ENCODE data around the gene SLC9A9.
"Not testable (repeated sequence)": the region's sequence is repeated elsewhere in the genome, so short reads cannot be mapped to it uniquely, and the experiment has no call there.

Gene SLC9A9

DNA sequence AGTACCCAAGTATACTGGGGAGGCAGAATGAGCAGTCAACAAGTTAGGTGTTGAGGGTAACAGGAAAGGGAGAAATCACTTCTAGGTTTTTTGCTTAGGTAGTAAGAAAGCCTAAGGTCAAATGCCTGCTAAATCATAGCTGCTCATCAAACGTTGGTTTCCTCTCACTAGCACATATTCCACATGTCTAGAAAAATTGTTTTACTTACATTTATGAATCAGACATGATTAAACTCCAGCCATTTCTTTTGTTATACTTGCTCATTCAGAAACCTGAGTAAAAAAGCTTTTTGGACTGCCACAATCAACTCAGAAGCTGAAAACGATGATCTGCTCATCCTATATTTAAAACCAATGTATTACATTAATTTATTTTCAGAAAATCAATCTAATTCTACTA lies 40.2 kb downstream of the SLC9A9 start:
- DNase-seq, result no peak

DNA sequence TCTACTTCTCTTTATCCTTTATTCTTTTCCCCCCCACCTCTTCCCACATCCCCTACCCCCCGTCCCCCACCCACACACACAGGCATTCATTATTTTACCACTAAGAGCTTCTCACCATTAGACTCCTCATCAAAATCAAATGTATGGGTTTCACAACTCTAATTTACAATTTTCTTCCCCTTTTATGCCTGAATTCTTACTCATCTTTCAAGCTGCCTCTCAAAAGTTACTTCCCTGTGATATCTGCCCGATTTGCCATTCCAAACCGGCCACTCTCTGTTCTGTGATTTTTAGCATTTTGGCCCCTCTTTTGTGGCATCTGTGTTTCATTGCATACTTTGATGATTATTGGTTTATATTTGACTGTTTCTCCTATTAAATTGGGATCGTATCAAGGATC lies 42.2 kb downstream of the SLC9A9 start:
- no peak for DNase-seq

DNA sequence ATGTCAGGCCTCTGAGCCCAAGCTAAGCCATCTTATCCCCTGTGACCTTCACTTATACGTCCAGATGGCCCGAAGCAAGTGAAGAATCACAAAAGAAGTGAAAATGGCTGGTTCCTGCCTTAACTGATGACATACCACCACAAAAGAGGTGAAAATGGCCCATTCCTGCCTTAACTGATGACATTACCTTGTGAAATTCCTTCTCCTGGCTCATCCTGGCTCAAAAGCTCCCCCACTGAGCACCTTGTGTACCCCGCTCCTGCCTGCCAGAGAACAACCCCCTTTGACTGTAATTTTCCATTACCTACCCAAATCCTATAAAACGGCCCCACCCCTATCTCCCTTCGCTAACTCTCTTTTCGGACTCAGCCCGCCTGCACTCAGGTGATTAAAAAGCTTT lies 42.8 kb downstream of the SLC9A9 start:
- DNase-seq, result not testable (repeated sequence)

DNA sequence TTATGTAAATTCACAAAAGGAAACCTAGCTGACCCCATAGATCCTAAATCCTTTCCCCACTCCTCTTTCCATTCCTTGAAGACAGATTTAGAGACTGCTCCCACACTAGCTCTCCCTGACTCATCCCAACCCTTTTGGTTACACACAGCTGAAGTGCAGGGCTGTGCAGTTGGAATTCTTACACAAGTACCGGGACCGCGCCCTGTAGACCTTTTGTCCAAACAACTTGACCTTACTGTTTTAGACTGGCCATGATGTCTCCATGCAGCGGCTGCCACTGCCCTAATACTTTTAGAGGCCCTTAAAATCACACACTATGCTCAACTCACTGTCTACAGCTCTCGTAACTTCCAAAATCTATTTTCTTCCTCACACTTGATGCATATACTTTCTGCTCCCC lies 47.2 kb downstream of the SLC9A9 start:
- DNase-seq, result not testable (repeated sequence)

DNA sequence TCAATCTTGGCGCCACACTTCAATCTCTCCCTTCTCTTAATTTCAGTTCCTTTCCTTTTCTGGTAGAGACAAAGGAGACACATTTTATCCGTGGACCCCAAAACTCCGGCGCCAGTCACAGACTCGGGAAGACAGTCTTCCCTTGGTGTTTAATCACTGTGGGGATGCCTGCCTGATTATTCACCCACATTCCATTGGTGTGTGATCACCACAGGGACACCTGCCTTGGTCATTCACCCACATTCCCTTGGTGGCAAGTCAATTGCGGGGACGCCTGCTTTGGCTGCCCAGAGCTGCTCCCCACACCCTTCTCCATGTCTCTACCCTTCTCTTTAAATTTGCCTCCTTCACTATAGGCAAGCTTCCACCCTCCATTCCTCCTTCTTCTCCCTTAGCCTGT lies 50.1 kb downstream of the SLC9A9 start:
- DNase-seq, result not testable (repeated sequence)

DNA sequence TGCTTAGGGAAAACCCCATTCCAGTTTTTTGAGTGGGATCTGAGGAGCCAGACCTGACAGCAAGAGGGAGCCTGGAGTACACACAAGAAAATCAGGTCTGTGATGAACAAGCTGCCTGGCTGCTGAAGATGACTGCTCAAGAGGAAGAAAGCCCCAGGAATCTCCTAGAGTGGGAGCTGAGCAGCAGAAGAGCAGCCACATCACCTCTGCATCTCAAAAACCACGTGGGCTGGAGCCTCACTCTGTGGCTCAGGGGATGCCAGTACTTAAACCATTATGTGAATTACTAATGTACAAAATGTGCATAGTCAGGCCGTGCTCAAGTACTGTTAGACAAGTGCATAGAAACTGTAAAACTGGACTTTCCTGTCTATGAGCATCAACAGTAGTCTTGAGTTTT lies 52.4 kb downstream of the SLC9A9 start:
- DNase-seq, result no peak

DNA sequence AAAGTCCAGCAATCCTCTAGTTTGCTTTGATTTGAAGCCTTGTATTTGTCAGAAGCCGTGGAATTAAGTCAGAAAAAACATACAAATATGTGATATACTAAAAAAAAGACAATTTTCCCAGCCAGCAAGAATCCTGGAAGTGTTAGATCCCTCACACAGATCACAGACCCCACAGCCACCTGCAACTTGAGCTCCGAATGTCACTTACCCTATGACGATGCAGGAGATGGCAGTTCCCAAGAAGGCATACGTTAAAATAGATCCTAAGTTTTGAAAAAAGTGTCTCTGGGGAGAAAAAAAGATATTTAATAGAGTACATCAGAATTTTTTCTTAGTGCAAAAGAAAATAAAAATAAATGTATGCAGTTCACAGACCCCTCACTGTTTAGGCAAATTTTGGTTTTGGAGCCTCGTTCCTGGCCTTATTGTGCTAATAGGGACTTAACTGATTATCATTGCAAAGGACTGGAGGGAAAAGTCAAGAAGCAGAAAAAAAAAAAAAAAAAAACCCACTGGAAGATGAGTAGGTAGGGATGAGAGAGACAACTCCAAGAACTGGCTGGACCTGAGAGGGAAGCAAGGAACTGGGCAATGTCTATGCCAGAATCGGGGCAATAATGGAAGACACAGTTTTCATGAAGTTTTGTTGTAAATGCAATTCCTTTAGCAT lies 53.3 kb downstream of the SLC9A9 start:
- DNase-seq, result no peak

DNA sequence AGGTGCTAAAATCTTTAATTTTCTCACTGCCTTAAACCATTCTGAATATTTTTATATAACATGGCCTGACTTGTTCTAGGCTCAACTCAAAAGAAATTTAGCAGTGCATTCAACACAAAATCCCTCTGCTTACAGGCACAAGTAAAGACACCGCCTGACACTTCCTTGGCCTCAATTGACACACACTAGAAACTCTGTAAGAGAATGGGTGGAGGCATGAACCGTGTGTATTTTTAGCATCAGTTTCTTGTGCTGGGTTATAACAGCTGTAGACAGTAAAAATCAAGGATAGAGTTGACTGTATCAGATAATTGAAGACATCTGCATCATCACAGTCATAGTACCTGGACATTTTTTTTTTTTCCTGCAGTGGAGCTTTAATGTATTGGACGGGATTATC lies 54.3 kb downstream of the SLC9A9 start:
- no peak for DNase-seq

DNA sequence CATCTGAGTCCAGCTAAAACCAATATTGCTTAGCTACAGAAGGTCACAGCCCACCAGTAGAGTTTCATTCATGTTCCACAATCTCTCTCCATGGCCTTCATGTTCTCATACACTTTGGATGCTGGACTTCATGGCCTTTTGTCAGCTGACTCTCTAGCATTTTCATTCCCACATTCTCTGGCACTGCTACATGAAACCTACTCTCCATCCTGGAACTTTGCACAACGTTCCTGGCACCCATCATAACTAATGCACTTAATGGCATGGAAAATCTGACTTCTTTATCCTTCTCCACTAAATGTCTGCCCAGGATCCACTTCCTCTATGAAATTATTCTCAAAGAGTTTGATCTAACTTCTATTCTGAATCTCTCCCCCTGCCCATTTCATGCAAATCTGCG lies 56.9 kb downstream of the SLC9A9 start:
- no peak for DNase-seq

DNA sequence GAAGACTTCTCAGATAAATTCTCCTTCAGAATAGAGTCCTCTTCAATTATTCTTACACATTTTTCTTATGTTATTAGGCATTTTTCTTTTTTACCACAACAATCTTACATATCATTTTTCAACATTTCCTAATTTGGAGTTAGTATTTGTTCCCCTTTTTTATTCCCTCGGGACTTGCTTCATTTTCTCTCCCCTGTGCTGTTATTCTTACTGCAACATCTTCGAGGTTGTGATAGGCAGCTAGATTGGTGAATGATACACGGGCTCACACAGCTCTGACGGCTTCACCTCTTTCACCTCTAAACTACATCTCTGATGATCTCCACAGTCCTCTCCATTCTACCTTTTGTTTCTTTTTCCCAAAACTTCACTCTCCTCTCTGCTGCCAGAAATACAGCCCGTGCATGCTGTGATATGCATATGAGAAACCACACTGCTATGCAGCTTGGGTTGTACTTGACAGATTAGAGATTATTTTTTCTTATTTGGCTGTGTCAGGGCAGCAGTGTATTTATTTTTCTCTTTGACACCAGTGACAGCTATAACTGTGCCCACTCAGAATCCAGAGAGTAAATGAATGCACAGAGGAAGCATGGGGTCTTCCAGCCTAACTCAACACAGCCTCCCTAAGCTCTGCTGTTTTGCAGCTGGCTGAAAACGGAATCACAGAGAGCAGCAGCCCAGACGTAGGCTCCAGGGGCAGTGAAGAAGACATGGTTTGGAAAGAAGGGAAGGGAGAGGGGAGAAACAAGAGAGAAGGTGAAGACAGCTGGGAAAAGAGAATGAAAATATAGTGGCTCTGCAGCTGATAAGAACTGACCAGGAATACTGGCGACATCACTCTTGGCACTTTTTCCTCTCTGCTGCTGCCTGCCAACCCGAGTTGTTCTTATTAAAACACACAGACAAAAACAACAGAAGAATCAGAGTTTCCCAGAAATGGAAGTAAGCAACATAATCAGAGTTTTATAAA lies 61.8 kb downstream of the SLC9A9 start:
- no peak for DNase-seq

DNA sequence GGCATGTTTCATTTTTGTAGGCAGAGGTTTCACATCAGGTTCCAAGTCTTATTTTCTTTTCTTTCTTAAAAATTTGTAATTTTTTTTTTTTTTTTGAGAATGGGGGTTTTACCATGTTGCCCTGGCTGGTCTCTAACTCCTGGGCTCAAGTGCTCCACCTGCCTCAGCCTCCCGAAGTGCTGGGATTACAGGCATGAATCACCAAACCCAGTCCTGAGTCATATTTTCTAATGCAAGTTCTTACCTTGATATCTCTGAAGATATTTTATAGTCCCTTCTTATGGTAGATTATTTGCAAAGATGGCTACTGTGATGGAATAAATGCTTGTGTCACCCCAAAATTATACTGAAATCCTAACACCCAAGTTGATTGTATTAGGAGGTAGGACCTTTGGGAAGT lies 63.8 kb downstream of the SLC9A9 start:
- DNase-seq, result no peak

DNA sequence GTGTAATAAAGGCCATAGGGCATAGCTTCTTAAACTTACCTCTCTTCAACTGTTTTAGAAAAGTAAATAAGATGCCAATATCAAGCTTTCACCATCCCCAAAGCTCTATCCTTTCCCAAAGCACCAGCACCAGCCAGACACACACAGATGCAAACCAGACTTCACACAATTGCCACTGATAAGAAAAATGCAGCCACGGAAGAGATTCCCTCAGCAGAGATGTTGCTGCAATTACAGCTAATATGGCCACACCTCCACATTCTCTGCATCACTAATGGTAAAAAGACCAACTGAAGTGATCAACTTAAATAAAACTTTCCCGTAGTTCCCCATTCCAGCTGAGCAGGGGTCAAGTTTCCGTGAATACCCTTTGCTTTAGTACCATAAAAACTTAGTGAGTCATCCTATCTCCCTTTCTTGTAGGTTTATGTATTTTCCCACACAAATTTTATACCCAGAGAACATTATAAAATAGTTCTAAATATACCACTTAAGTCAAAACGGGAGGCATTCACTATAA lies 64.4 kb downstream of the SLC9A9 start:
- no peak for DNase-seq

DNA sequence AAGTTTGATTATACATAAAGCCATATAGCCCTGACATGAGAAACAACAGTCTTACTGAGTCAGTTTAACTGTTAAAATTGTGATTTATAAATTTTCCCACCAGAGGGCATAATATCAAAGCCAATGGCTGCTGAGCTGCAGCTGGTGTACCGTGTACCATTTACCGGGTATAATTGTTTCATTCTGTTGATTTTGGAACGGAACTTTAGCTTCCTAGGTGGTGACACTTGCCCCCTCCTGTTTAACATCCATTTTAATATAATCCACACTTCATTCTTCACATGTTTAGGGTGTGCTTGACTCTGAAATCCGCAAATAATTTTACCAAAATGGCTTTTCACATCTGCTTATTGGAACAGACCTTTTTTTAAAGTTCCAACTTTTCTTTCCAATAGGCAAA lies 72.8 kb downstream of the SLC9A9 start:
- DNase-seq, result no peak

DNA sequence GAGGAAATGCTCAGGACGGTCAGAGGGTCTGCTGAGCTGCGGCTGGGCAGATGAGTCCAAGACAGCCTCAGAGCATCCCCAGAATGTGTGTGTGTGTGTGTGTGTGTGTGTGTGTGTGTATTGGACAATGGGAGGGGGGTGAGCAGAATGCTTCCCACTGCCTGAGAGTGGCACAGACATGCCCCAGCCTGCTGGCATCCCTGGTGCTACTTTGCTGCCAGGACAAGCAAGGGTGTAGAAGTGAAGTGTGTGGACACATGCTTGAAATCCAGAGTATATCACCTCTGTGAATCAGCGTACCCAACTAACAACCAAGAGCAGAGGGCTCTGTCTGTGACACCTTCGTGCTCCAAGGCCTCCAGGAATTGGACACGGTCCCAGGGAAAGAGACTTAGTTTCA lies 76.3 kb downstream of the SLC9A9 start:
- no peak for DNase-seq

DNA sequence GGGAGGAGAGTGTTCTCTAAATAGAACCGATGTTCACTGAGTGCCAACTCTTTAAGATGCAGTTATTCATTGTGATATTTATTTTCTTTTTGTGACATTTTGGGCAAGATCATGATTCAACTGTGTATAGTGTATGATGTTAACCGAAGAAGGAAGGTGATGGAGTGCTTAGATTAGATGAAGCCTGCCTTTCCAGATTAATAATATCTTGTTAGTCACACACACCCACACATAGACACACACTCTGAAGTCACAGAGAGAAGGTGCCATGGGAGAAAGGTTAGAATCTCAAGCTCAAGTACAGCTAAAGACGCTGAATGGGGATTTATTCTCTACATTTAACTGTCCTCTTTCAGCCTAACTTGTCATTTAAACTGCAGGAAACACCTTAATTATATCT lies 77.0 kb downstream of the SLC9A9 start:
- DNase-seq, result no peak

DNA sequence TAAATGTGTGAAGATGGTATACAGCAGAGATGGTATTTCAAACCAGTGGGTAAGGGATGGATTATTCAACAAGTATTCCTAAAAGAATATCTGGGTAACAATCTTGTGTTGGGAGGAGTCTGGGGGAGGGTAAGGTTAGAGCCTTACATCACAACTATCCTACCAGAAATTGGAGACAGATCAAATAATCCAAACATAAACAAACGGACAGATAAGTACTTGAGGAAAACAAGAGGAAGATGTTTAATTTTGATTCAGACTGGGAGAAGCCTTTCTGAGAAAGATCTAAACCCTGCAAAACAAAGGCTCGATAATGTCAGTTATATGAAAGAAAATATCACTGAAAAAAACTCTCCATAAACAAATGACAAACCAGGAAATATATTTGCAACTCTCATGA lies 77.9 kb downstream of the SLC9A9 start:
- DNase-seq, result no peak

DNA sequence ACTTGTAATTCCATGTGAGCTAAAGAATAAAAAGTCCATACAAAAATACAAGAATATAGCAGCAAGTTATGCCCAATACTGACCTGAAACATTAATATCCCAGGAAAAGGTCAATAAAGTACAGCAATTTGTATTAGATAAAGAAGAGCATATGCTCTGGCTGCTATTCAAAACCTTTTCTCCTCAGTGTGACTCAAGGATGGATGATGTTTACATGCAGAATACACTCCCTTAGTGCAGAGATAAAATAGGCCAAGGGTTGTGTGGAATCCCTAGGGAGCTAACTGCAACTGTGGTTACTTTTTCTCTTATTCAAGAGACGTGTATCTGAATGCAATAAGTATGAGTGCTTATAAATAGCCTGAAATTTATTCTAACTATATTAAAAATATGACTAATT lies 78.7 kb downstream of the SLC9A9 start:
- DNase-seq, result no peak

DNA sequence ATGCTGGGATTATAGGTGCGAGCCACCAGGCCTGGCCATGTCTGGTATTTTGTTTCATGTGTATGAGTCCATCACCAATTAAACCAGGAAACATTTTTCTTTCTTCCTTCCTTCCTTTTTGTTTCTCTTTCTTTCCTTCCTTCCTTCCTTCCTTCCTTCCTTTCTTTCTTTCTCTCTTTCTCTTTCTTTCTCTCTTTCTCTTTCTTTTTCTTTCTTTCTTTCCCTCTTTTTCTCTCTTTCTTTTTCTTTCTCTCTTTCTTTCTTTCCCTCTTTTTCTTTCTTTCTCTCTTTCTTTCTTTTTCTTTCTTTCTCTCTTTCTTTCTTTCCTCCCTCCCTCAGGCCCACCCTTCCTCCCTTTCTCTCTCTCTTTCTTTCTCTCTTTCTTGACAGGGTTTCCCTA lies 83.4 kb downstream of the SLC9A9 start:
- DNase-seq, result no peak

DNA sequence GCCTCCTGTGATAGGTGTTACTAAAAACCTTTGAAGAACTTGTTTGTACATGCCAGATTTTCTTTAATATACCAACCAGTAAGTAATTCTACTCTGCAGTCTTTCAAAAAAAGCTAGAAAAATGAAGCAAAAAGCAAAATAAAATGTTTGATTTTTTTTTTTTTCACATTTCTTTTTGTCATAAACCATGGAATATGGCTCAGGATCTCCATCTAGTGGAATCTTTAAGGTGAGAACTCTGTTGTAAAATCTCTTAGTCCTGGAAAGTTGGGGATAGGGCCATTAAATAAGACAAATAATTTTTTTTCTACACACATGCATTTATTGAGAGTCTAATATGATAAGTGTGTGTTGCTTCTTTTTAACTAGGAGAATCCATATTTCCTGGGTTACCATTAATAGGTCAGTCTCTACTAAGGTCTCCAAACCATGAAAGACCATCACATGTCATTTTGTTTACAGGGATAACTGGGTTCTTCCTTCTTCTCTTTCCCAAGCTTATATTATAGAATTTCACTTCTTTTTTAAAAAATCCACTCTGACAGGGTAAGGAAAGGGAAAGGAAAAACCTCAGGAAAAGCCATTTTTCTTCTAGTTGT lies 84.6 kb downstream of the SLC9A9 start:
- no peak for DNase-seq

DNA sequence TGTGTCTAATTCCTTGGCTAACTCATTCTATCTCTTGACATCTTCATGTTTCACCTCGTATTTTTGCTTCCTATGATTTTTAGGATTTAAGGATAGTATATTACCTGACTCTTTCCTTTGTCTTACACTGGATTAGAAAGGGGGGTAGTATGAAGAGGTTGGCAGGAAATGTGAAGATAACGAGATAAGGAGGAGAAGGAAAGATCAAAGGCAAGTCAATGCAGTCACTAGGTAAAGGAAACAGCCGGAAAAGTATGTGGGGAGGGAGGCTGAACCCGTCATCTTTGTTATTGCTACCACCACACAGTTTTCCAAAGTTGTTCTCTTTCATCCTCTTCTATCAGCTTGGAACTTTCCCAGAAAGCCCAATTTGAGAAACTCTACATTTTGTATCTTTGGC lies 90.6 kb downstream of the SLC9A9 start:
- DNase-seq, result no peak

DNA sequence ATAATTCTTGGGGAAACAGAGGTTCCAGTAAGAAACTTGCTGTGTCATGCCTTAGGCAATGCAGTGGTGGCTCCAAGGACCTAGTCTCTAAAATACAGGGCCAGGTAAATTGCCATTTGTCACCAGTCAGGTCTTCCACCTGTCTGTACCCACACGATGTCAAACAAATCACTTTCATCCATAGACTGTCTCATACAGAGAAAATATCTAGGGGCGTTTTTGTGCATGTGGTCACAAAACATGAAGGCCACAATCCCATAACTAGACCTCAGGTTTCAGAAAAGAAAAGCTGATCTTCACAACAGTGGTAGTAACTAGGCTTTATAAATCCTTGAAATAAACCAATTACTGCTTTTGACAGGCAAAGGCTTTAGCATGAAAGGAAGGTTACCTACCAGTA lies 92.3 kb downstream of the SLC9A9 start:
- no peak for DNase-seq

DNA sequence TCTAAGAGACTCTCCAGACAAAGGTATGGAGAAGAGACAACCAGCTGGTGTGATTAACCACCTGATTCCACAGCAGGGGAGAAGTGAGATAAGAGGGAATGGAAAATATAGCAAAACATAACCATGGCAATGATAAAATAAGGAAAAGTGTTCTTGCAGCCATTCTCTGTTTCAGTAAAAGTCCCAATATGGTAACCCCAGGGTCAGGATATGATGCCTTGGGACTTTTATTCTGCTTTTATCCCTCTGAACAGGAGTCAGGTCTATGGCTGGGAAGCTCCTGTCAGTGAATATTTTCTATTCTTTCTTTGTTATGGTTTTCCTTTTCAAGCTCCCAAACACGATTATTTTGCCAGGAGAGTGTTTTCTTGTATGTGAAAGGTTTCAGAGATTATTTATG lies 94.2 kb downstream of the SLC9A9 start:
- no peak for DNase-seq

DNA sequence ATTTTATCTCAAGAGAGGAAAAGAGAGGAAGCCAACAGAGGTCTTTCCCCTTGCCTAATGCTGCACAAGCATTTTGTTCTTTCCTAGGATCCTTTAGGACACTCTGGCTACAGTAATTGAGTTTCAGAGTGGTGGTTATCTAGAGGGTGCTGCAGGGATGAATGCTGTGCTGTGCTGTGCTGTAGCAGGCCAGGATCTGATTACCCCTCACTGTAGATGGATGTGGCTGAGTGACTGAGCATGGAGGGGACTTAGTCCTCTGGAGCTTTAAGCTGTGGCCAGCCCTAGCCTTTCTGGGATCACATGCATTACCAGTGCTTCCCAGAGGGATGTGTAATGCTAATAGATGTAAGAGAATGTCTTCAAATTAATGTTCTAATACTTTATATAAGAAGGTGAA lies 94.8 kb downstream of the SLC9A9 start:
- no peak for DNase-seq

DNA sequence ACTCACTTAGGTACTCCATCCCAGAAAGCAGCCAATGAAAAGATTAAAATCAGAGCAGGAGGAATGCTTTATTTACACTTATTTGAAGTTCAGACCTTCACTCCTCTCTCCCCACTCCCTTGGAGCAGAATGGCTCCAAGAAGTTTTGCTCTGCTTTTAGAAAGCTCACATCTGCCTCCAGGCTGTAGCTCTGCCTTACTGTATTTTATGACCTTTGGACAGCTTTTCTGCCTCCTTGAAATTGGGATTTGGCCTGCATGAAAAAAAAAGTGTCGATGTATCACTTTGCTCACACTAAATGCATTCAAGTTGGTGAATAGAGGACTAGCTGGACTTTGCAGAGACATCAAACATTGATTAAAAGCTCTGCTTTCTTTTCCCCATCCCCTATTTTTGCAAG lies 95.3 kb downstream of the SLC9A9 start:
- no peak for DNase-seq

All from activated CD4-positive, alpha-beta T cell treated with anti-CD3 and anti-CD28 coated beads for 48 hours (primary cell).